ENCODE measurements around the gene ZBED3.

DNA sequence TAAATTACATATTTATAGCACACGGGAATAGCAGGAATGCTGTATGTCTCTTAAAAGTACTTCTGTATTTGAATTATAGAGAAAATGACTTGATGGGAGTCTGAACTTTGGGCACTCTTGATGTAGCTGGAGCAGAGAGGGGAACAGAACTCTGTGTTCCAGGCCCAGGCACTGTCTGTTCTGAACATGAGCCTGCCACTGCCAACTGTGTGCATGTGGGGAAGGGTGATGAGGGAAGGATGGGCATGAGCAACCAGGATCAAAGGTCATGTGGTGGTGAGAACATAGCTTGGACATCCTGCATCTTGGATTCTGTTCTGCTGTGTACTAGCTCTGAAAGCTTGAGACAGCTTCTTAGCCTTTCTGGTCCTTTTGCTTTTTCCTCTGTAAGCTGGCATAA, 16.4 kb upstream of the ZBED3 start:
- TF ChIP-seq, protein P1, sequence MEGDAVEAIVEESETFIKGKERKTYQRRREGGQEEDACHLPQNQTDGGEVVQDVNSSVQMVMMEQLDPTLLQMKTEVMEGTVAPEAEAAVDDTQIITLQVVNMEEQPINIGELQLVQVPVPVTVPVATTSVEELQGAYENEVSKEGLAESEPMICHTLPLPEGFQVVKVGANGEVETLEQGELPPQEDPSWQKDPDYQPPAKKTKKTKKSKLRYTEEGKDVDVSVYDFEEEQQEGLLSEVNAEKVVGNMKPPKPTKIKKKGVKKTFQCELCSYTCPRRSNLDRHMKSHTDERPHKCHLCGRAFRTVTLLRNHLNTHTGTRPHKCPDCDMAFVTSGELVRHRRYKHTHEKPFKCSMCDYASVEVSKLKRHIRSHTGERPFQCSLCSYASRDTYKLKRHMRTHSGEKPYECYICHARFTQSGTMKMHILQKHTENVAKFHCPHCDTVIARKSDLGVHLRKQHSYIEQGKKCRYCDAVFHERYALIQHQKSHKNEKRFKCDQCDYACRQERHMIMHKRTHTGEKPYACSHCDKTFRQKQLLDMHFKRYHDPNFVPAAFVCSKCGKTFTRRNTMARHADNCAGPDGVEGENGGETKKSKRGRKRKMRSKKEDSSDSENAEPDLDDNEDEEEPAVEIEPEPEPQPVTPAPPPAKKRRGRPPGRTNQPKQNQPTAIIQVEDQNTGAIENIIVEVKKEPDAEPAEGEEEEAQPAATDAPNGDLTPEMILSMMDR (IDR thresholded peaks at IDR 0.05), result no peak
- no peak for TF ChIP-seq ZFX (IDR thresholded peaks at IDR 0.05; ENCODE audit: borderline replicate concordance)
